ENCODE results near the gene GPR180. TPM values are rescaled to one million over a fixed set of nuclear protein-coding genes. Genes with fewer than 3 reads are reported as not detected.
"Not testable (repeated sequence)": the region's sequence is repeated elsewhere in the genome, so short reads cannot be mapped to it uniquely, and the experiment has no call there.

Gene GPR180
- total and polyA plus RNA-seq, 3 experiments from 2014 or later, result 1.9 to 6.9 (median 6.6) TPM

- no peak overlapping the region for H3K27ac ChIP-seq (ENCODE audit: low read depth, low read length)
- no peaks in the 10 kb centered on the region for H3K4me1 ChIP-seq (ENCODE audit: insufficient read depth, low read length)
- Mint-ChIP-seq H3K4me3 (no peak overlapping the region), H3K4me1 (no peaks in the 10 kb centered on the region), H3K9me3 (peaks cover 0 to 2% (median 0%) of the 10 kb centered on the region in 5 donors), H3K27ac (peak overlapping the region in 1 of 8 donors; percentile 35), H3K36me3 (peaks cover 6 to 20% (median 11%) of the 10 kb centered on the region in 3 donors), H3K27me3 (peaks cover 0 to under 1% of the 10 kb centered on the region in 2 donors)
- no peak overlapping the region for H3K4me3 ChIP-seq (ENCODE audit: low read length)
- DNase-seq, result no peak
- no peaks in the 10 kb centered on the region for H3K36me3 ChIP-seq (ENCODE audit: insufficient read depth, low read length)
- H3K9me3 ChIP-seq (ENCODE audit: low read length), result no peaks in the 10 kb centered on the region
- ChIA-PET CTCF (no interaction called here), POLR2A (no interaction called here)
- no peaks in the 10 kb centered on the region for H3K27me3 ChIP-seq (ENCODE audit: insufficient read depth, low read length, poor library complexity, severe bottlenecking)
Observed at GRCh38 chr13:94632226-94632980, 30.7 kb downstream of the GPR180 start.

GRCh38 chr13:94636096-94636495, 34.4 kb downstream of the GPR180 start:
- not testable (repeated sequence) for H3K27ac Mint-ChIP-seq, H3K36me3 Mint-ChIP-seq, H3K4me3 Mint-ChIP-seq

GRCh38 chr13:94636942-94637578, 35.4 kb downstream of the GPR180 start:
- H3K4me1 Mint-ChIP-seq, result no peaks in the 10 kb centered on the region
- H3K27ac ChIP-seq (ENCODE audit: low read depth, low read length), result no peak overlapping the region
- H3K27ac Mint-ChIP-seq, result no peak overlapping the region
- ChIA-PET CTCF (no interaction called here), POLR2A (no interaction called here)
- no peaks in the 10 kb centered on the region for H3K36me3 ChIP-seq (ENCODE audit: insufficient read depth, low read length)
- no peaks in the 10 kb centered on the region for H3K4me1 ChIP-seq (ENCODE audit: insufficient read depth, low read length)
- H3K4me3 Mint-ChIP-seq, result no peak overlapping the region
- H3K27me3 ChIP-seq (ENCODE audit: insufficient read depth, low read length, poor library complexity, severe bottlenecking), result no peaks in the 10 kb centered on the region
- H3K9me3 Mint-ChIP-seq, result peaks cover 0 to 6% (median 1%) of the 10 kb centered on the region in 5 donors
- no peak overlapping the region for H3K4me3 ChIP-seq (ENCODE audit: low read length)
- H3K9me3 ChIP-seq (ENCODE audit: low read length), result no peaks in the 10 kb centered on the region
- peaks cover 6 to 11% of the 10 kb centered on the region in 2 donors for H3K27me3 Mint-ChIP-seq
- DNase-seq, result no peak
- H3K36me3 Mint-ChIP-seq, result peaks cover 0 to 5% (median 0%) of the 10 kb centered on the region in 3 donors

More at GRCh38 chr13:94636096-94636495, 34.4 kb downstream of the GPR180 start:
- H3K27me3 Mint-ChIP-seq; H3K4me3 ChIP-seq (ENCODE audit: low read length); H3K9me3 Mint-ChIP-seq; H3K36me3 ChIP-seq (ENCODE audit: insufficient read depth, low read length); H3K27ac ChIP-seq (ENCODE audit: low read depth, low read length); H3K9me3 ChIP-seq (ENCODE audit: low read length); H3K27me3 ChIP-seq (ENCODE audit: insufficient read depth, low read length, poor library complexity, severe bottlenecking); POLR2A ChIA-PET; DNase-seq; CTCF ChIA-PET; H3K4me1 ChIP-seq (ENCODE audit: insufficient read depth, low read length); H3K4me1 Mint-ChIP-seq: not testable (repeated sequence)

GRCh38 chr13:94637677-94638076, 36.0 kb downstream of the GPR180 start:
- Mint-ChIP-seq H3K27me3 (peaks cover 6 to 16% of the 10 kb centered on the region in 2 donors), H3K27ac (peak overlapping the region in 1 of 8 donors; percentile 4)
- CTCF ChIA-PET; DNase-seq; H3K27ac ChIP-seq (ENCODE audit: low read depth, low read length); H3K4me3 Mint-ChIP-seq; H3K4me1 Mint-ChIP-seq; H3K4me3 ChIP-seq (ENCODE audit: low read length); H3K36me3 Mint-ChIP-seq; H3K9me3 ChIP-seq (ENCODE audit: low read length); H3K9me3 Mint-ChIP-seq; H3K36me3 ChIP-seq (ENCODE audit: insufficient read depth, low read length); POLR2A ChIA-PET; H3K27me3 ChIP-seq (ENCODE audit: insufficient read depth, low read length, poor library complexity, severe bottlenecking); H3K4me1 ChIP-seq (ENCODE audit: insufficient read depth, low read length): not testable (repeated sequence)

GRCh38 chr13:94640721-94641120, 39.1 kb downstream of the GPR180 start:
- Mint-ChIP-seq H3K4me1 (no peaks in the 10 kb centered on the region), H3K4me3 (no peak overlapping the region), H3K27me3 (peaks cover 7 to 25% of the 10 kb centered on the region in 2 donors), H3K27ac (no peak overlapping the region), H3K36me3 (peaks cover 0 to 9% (median 0%) of the 10 kb centered on the region in 3 donors), H3K9me3 (peaks cover 0 to 6% (median 1%) of the 10 kb centered on the region in 5 donors)
- ChIA-PET POLR2A (no interaction called here), CTCF (no interaction called here)
- no peaks in the 10 kb centered on the region for H3K36me3 ChIP-seq (ENCODE audit: insufficient read depth, low read length)
- H3K27ac ChIP-seq (ENCODE audit: low read depth, low read length), result no peak overlapping the region
- H3K4me3 ChIP-seq (ENCODE audit: low read length), result no peak overlapping the region
- H3K27me3 ChIP-seq (ENCODE audit: insufficient read depth, low read length, poor library complexity, severe bottlenecking), result no peaks in the 10 kb centered on the region
- DNase-seq, result no peak
- no peaks in the 10 kb centered on the region for H3K9me3 ChIP-seq (ENCODE audit: low read length)
- H3K4me1 ChIP-seq (ENCODE audit: insufficient read depth, low read length), result no peaks in the 10 kb centered on the region

- Histone ChIP-seq H3K4me3 (ENCODE audit: low read length) (no peak overlapping the region), H3K27me3 (ENCODE audit: insufficient read depth, low read length, poor library complexity, severe bottlenecking) (no peaks in the 10 kb centered on the region), H3K36me3 (ENCODE audit: insufficient read depth, low read length) (no peaks in the 10 kb centered on the region), H3K4me1 (ENCODE audit: insufficient read depth, low read length) (no peaks in the 10 kb centered on the region), H3K27ac (ENCODE audit: low read depth, low read length) (no peak overlapping the region), H3K9me3 (ENCODE audit: low read length) (no peaks in the 10 kb centered on the region)
- Mint-ChIP-seq H3K9me3 (peaks cover 0 to 6% (median 1%) of the 10 kb centered on the region in 5 donors), H3K4me1 (no peaks in the 10 kb centered on the region), H3K27ac (no peak overlapping the region), H3K27me3 (peaks cover 7 to 25% of the 10 kb centered on the region in 2 donors), H3K36me3 (peaks cover 0 to 9% (median 0%) of the 10 kb centered on the region in 3 donors), H3K4me3 (no peak overlapping the region)
- ChIA-PET POLR2A (no interaction called here), CTCF (no interaction called here)
- no peak for DNase-seq
Observed at GRCh38 chr13:94641409-94641941, 39.8 kb downstream of the GPR180 start.

- POLR2A ChIA-PET, result no interaction called here
- H3K9me3 Mint-ChIP-seq, result no peaks in the 10 kb centered on the region
- H3K9me3 ChIP-seq (ENCODE audit: low read length), result no peaks in the 10 kb centered on the region
Observed at GRCh38 chr13:94646904-94647303, 45.2 kb downstream of the GPR180 start.

GRCh38 chr13:94656176-94656575, 54.5 kb downstream of the GPR180 start:
- POLR2A ChIA-PET, result no interaction called here
- no peaks in the 10 kb centered on the region for H3K9me3 Mint-ChIP-seq
- CTCF ChIA-PET, result no interaction called here
- no peaks in the 10 kb centered on the region for H3K4me1 Mint-ChIP-seq
- Histone ChIP-seq H3K4me1 (ENCODE audit: insufficient read depth, low read length) (no peaks in the 10 kb centered on the region), H3K4me3 (ENCODE audit: low read length) (no peak overlapping the region), H3K36me3 (ENCODE audit: insufficient read depth, low read length) (no peaks in the 10 kb centered on the region), H3K27ac (ENCODE audit: low read depth, low read length) (no peak overlapping the region), H3K27me3 (ENCODE audit: insufficient read depth, low read length, poor library complexity, severe bottlenecking) (no peaks in the 10 kb centered on the region), H3K9me3 (ENCODE audit: low read length) (no peaks in the 10 kb centered on the region)
- H3K36me3 Mint-ChIP-seq, result peaks cover 0 to 3% (median 0%) of the 10 kb centered on the region in 3 donors
- DNase-seq, result no peak
- no peak overlapping the region for H3K4me3 Mint-ChIP-seq
- H3K27me3 Mint-ChIP-seq, result peaks cover 12 to 20% of the 10 kb centered on the region in 2 donors
- H3K27ac Mint-ChIP-seq, result peak overlapping the region in 1 of 8 donors; percentile 42

More at GRCh38 chr13:94646904-94647303, 45.2 kb downstream of the GPR180 start:
- H3K27ac Mint-ChIP-seq, result no peak overlapping the region
- Histone ChIP-seq H3K4me3 (ENCODE audit: low read length) (no peak overlapping the region), H3K36me3 (ENCODE audit: insufficient read depth, low read length) (no peaks in the 10 kb centered on the region), H3K27me3 (ENCODE audit: insufficient read depth, low read length, poor library complexity, severe bottlenecking) (no peaks in the 10 kb centered on the region), H3K27ac (ENCODE audit: low read depth, low read length) (no peak overlapping the region), H3K4me1 (ENCODE audit: insufficient read depth, low read length) (no peaks in the 10 kb centered on the region)
- CTCF ChIA-PET, result no interaction called here
- H3K36me3 Mint-ChIP-seq, result peaks cover 0 to 5% (median 0%) of the 10 kb centered on the region in 3 donors
- no peaks in the 10 kb centered on the region for H3K4me1 Mint-ChIP-seq
- H3K4me3 Mint-ChIP-seq, result no peak overlapping the region
- H3K27me3 Mint-ChIP-seq, result peaks cover 4 to 22% of the 10 kb centered on the region in 2 donors
- DNase-seq, result no peak
